Esophagus muscularis mucosa (tissue), 4 donors: ENCODE data around the gene STK10. TPM values are rescaled to one million over a fixed set of nuclear protein-coding genes. Genes with fewer than 3 reads are reported as not detected.

Experiments
- DNase-seq: peaks from one replicate; pipeline ENCODE4 v3.0.0-alpha.2; 2017; ENCODE audit errors: extremely low spot score
- H3K27ac ChIP-seq, 4 donors: fragments of 200-600 bp; sonication (generic); replicated peaks in 1 of 4; 1 replicate in 3 of 4; 2 replicates in 1 of 4; pipeline ENCODE4 v1.5.1; 2016 to 2019; ENCODE audit warnings: mild to moderate bottlenecking in 1 of 4
- H3K27me3 ChIP-seq, 4 donors: fragments of 200-600 bp; sonication (generic); one replicate each; pipeline versions ENCODE4 v1.5.1 to v1.6.0; 2016 to 2019
- H3K36me3 ChIP-seq, 4 donors: fragments of 200-600 bp; sonication (generic); one replicate each; pipeline ENCODE4 v1.5.1; 2016 to 2019
- H3K4me1 ChIP-seq, 4 donors: fragments of 200-600 bp; sonication (generic); one replicate each; pipeline ENCODE4 v1.5.1; 2016 to 2019
- H3K4me3 ChIP-seq, 4 donors: fragments of 200-600 bp; sonication (generic); 1 replicate in 2 of 4; 2 replicates in 2 of 4; pipeline ENCODE4 v1.5.1; 2016 to 2019; ENCODE audit warnings: mild to moderate bottlenecking in 4 of 4, moderate library complexity in 1 of 4
- H3K9me3 ChIP-seq, 4 donors: fragments of 200-600 bp; sonication (generic); 1 replicate in 3 of 4; 2 replicates in 1 of 4; pipeline ENCODE4 v1.5.1; 2016 to 2019
- CTCF ChIP-seq, 3 experiments: fragments of 200-600 bp in 2 of 3; fragments of 450-650 bp in 1 of 3; sonication (generic) in 2 of 3; IDR thresholded peaks; one replicate each; pipeline ENCODE4 v1.5.1; 2017 to 2019; ENCODE audit warnings: antibody characterized with exemption in 3 of 3, mild to moderate bottlenecking in 2 of 3, moderate library complexity in 1 of 3
- EP300 ChIP-seq: sonication (generic); formaldehyde crosslinking; IDR thresholded peaks from one replicate; pipeline ENCODE4 v1.6.1; 2017; ENCODE audit warnings: antibody characterized with exemption
- POLR2A ChIP-seq: fragments of 450-650 bp; IDR thresholded peaks from one replicate; pipeline ENCODE4 v1.6.1; 2017; ENCODE audit warnings: antibody characterized with exemption, moderate library complexity, mild to moderate bottlenecking, low read depth
- POLR2AphosphoS5 ChIP-seq, 2 donors: sonication (generic); formaldehyde crosslinking; IDR thresholded peaks; one replicate each; pipeline ENCODE4 v1.6.1; 2017; ENCODE audit warnings: antibody characterized with exemption in 2 of 2
- WGBS: methylation state at CpG from one replicate; pipeline ENCODE4 v1.1.5; 2018; 5-methylcytosine and 5-hydroxymethylcytosine counted together
- intact Hi-C: fragments of 100-400 bp; cut with DNase I; formaldehyde crosslinking; loops from one replicate; pipeline ENCODE4 v1.15.1; 2023
- total RNA-seq, 4 donors: library from RNA; depleted of rRNA; stranded (reverse); fragments of >200 nt; gene quantifications; one replicate each; pipeline versions ENCODE4 v1.1.0 to v1.2.1, GENCODE V29; 2016

The STK10 gene
- total RNA-seq, 4 donors from 2014 or later: 18.8 to 21.8 (median 19.4) TPM

GRCh38 chr5:172169216-172169615 lies 18.8 kb downstream of the STK10 start:
- Histone ChIP-seq H3K27ac (peak overlapping the region in 1 of 4 donors; percentile 59), H3K27me3 (no peaks in the 10 kb centered on the region), H3K4me1 (peaks cover 47 to 77% (median 70%) of the 10 kb centered on the region in 4 donors), H3K36me3 (no peaks in the 10 kb centered on the region), H3K4me3 (no peak overlapping the region), H3K9me3 (no peaks in the 10 kb centered on the region)
- no peak for DNase-seq
- TF ChIP-seq POLR2AphosphoS5 (IDR thresholded peaks at IDR 0.05) (no peak), EP300 (no peak), POLR2A (no peak), CTCF (IDR thresholded peaks at IDR 0.05) (no peak)
- 94% methylated on average over 2 of the region's 2 CpGs for WGBS
- intact Hi-C loops: no loop called here

GRCh38 chr5:172168311-172168710 lies 19.7 kb downstream of the STK10 start:
- TF ChIP-seq EP300 (no peak), CTCF (IDR thresholded peaks at IDR 0.05) (no peak), POLR2A (no peak)
- no peak for DNase-seq
- Histone ChIP-seq H3K4me3 (no peak overlapping the region), H3K27me3 (no peaks in the 10 kb centered on the region), H3K9me3 (no peaks in the 10 kb centered on the region), H3K27ac (peak overlapping the region; percentile 42 to 66 (median 54)), H3K36me3 (no peaks in the 10 kb centered on the region), H3K4me1 (peaks cover 46 to 76% (median 71%) of the 10 kb centered on the region in 4 donors)
- intact Hi-C loops: no loop called here
- 60% methylated on average over 6 of the region's 8 CpGs for WGBS

- intact Hi-C loops: no loop called here
- H3K27me3 ChIP-seq: no peaks in the 10 kb centered on the region
- DNase-seq: no peak
- TF ChIP-seq CTCF (IDR thresholded peaks at IDR 0.05): no peak
- TF ChIP-seq POLR2A: no peak
- no peak for TF ChIP-seq EP300
- peak; percentile 54 to 65 for TF ChIP-seq POLR2AphosphoS5 (IDR thresholded peaks at IDR 0.05)
- H3K9me3 ChIP-seq: no peaks in the 10 kb centered on the region
- peak overlapping the region; percentile 42 to 66 (median 54) for H3K27ac ChIP-seq
- peaks cover 42 to 76% (median 71%) of the 10 kb centered on the region in 4 donors for H3K4me1 ChIP-seq
- H3K36me3 ChIP-seq: no peaks in the 10 kb centered on the region
- H3K4me3 ChIP-seq: no peak overlapping the region
- 59% methylated on average over 5 of the region's 7 CpGs for WGBS
These were observed 20.1 kb downstream of the STK10 start for GRCh38 chr5:172167895-172168294.

GRCh38 chr5:172166030-172166826 lies 21.8 kb downstream of the STK10 start:
- H3K27me3 ChIP-seq: no peaks in the 10 kb centered on the region
- no peak overlapping the region for H3K4me3 ChIP-seq
- TF ChIP-seq EP300: no peak
- no peak for TF ChIP-seq CTCF (IDR thresholded peaks at IDR 0.05)
- TF ChIP-seq POLR2AphosphoS5 (IDR thresholded peaks at IDR 0.05): no peak
- no peak for TF ChIP-seq POLR2A
- peak overlapping the region; percentile 42 to 66 (median 55) for H3K27ac ChIP-seq
- no peak for DNase-seq
- peaks cover 42 to 80% (median 75%) of the 10 kb centered on the region in 4 donors for H3K4me1 ChIP-seq
- no peaks in the 10 kb centered on the region for H3K36me3 ChIP-seq
- WGBS: 69% methylated on average over 14 of the region's 16 CpGs
- intact Hi-C loops: no loop called here
- H3K9me3 ChIP-seq: no peaks in the 10 kb centered on the region
